SK-N-SH (cell line): ENCODE measurements around the gene DPYSL5. TPM values are rescaled to one million over a fixed set of nuclear protein-coding genes. Genes with fewer than 3 reads are reported as not detected.
A peak's percentile ranks its signal among the peaks of the same experiment; 100 is the strongest.

Source experiments
- CTCF ChIA-PET: fragments of 300-600, 350-600 bp; formaldehyde crosslinking; extraction: SDS; loops from one replicate; lab custom pipeline; 2021; lab: Yijun Ruan, JAX
- POLR2A ChIA-PET: fragments of 350-600 bp; sonication (Branson Sonifier 250); formaldehyde crosslinking; extraction: SDS; loops from one replicate; lab custom pipeline; 2020; ENCODE audit warnings: antibody characterized with exemption, inconsistent platforms; lab: Yijun Ruan, JAX
- DNase-seq: peaks from one replicate; pipeline ENCODE4 v3.0.0; 2012
- H2AFZ ChIP-seq: fragments of 200-600 bp; sonication (generic); 2 replicates; pipeline ENCODE4 v1.8.1; 2016; ENCODE audit warnings: antibody characterized with exemption, mild to moderate bottlenecking, low read depth
- H3F3A ChIP-seq: fragments of 200-600 bp; sonication (generic); replicated peaks from 2 replicates; pipeline ENCODE3; 2016; ENCODE audit warnings: antibody characterized with exemption, mild to moderate bottlenecking; ENCODE audit not compliant: insufficient read depth
- H3K27ac ChIP-seq, 2 experiments: fragments of 200-500 bp in 1 of 2; fragments of 200-600 bp in 1 of 2; sonication (Bioruptor generic) in 1 of 2; sonication (generic), shearing (Covaris generic) in 1 of 2; 2 replicates each; pipeline versions ENCODE4 v1.5.1 to v1.6.1; 2014 to 2016; ENCODE audit warnings: low read depth in 2 of 2, inconsistent platforms in 1 of 2, low read length in 1 of 2, mild to moderate bottlenecking in 1 of 2, mixed read lengths in 1 of 2
- H3K27me3 ChIP-seq: fragments of 200-600 bp; sonication (generic), shearing (Covaris generic); 2 replicates; pipeline ENCODE4 v1.6.1; 2016; ENCODE audit warnings: mixed run types; ENCODE audit not compliant: insufficient read depth
- H3K36me3 ChIP-seq, 2 experiments: fragments of 200-500 bp in 1 of 2; fragments of 200-600 bp in 1 of 2; sonication (Bioruptor generic) in 1 of 2; sonication (generic) in 1 of 2; replicated peaks in 1 of 2; 2 replicates each; pipeline versions ENCODE3 to v1.5.1; 2014 to 2016; ENCODE audit warnings: low read length in 1 of 2, mild to moderate bottlenecking in 1 of 2; ENCODE audit not compliant: insufficient read depth in 2 of 2, control insufficient read depth in 1 of 2
- H3K4me1 ChIP-seq, 2 experiments: fragments of 200-500 bp in 1 of 2; fragments of 200-600 bp in 1 of 2; sonication (Bioruptor generic) in 1 of 2; sonication (generic), shearing (Covaris generic) in 1 of 2; 2 replicates each; pipeline versions ENCODE4 v1.5.1 to v1.6.1; 2014 to 2016; ENCODE audit warnings: low read depth in 1 of 2, low read length in 1 of 2, mixed run types in 1 of 2; ENCODE audit not compliant: insufficient read depth in 2 of 2, control insufficient read depth in 1 of 2
- H3K4me2 ChIP-seq: fragments of 200-600 bp; sonication (generic), shearing (Covaris generic); 2 replicates; pipeline ENCODE4 v1.6.1; 2017; ENCODE audit warnings: mixed run types
- H3K4me3 ChIP-seq, 2 experiments: fragments of 200-500 bp in 1 of 2; fragments of 200-600 bp in 1 of 2; sonication (Bioruptor generic) in 1 of 2; sonication (generic), shearing (Covaris generic) in 1 of 2; 2 replicates each; pipeline versions ENCODE4 v1.5.1 to v1.8.1; 2014 to 2016; ENCODE audit warnings: low read depth in 2 of 2, inconsistent platforms in 1 of 2, low read length in 1 of 2, mild to moderate bottlenecking in 1 of 2, mixed read lengths in 1 of 2, moderate library complexity in 1 of 2
- H3K79me2 ChIP-seq: fragments of 200-600 bp; sonication (generic); 2 replicates; pipeline ENCODE4 v1.8.1; 2017; ENCODE audit warnings: mild to moderate bottlenecking; ENCODE audit not compliant: insufficient read depth
- H3K9ac ChIP-seq: fragments of 200-600 bp; sonication (generic); 2 replicates; pipeline ENCODE4 v1.6.1; 2017; ENCODE audit warnings: mixed run types
- H3K9me2 ChIP-seq: fragments of 200-600 bp; sonication (generic); 2 replicates; pipeline ENCODE4 v1.6.1; 2017; ENCODE audit warnings: mixed run types
- H3K9me3 ChIP-seq: fragments of 200-600 bp; sonication (generic); 2 replicates; pipeline ENCODE4 v1.6.1; 2017; ENCODE audit warnings: mixed run types, mild to moderate bottlenecking, moderate library complexity
- H4K20me1 ChIP-seq: fragments of 200-600 bp; sonication (generic); 2 replicates; pipeline ENCODE4 v1.6.1; 2017; ENCODE audit warnings: mild to moderate bottlenecking, mixed run types; ENCODE audit not compliant: insufficient read depth
- CHD2 ChIP-seq: fragments of 150-350 bp; IDR thresholded peaks from 2 replicates; pipeline ENCODE4 v1.6.1; 2018; ENCODE audit warnings: low read length; ENCODE audit not compliant: partially characterized antibody
- CTCF ChIP-seq: fragments of 200-600 bp; sonication (generic); IDR thresholded peaks from 2 replicates; pipeline ENCODE4 v1.6.1; 2017; ENCODE audit warnings: antibody characterized with exemption, mild to moderate bottlenecking, moderate library complexity
- EP300 ChIP-seq, 2 experiments: IDR thresholded peaks; 2 replicates each; pipeline versions ENCODE4 v1.4.0 to v1.6.1; 2012; ENCODE audit warnings: borderline replicate concordance in 1 of 2, low read depth in 1 of 2, low read length in 1 of 2
- FOXM1 ChIP-seq: IDR thresholded peaks from 2 replicates; pipeline ENCODE4 v1.4.0; 2012; ENCODE audit warnings: low read depth, mild to moderate bottlenecking
- GABPA ChIP-seq: IDR thresholded peaks from 2 replicates; pipeline ENCODE4 v1.4.0; 2012; ENCODE audit warnings: low read depth, mild to moderate bottlenecking
- IRF3 ChIP-seq: fragments of 150-350 bp; IDR thresholded peaks from 2 replicates; pipeline ENCODE4 v1.6.1; 2016; ENCODE audit warnings: mild to moderate bottlenecking, low read depth, low read length
- NFIC ChIP-seq: IDR thresholded peaks from 2 replicates; pipeline ENCODE4 v1.4.0; 2012; ENCODE audit warnings: borderline replicate concordance
- NRF1 ChIP-seq: IDR thresholded peaks from 2 replicates; pipeline ENCODE4 v1.6.1; 2012; ENCODE audit warnings: low read depth, mild to moderate bottlenecking, low read length
- PBX3 ChIP-seq: IDR thresholded peaks from 2 replicates; pipeline ENCODE4; 2012
- RCOR1 ChIP-seq: fragments of 150-350 bp; IDR thresholded peaks from 2 replicates; pipeline ENCODE4 v1.6.1; 2017; ENCODE audit warnings: antibody characterized with exemption, low read length
- REST ChIP-seq: IDR thresholded peaks from 2 replicates; pipeline ENCODE4 v1.6.1; 2012; ENCODE audit warnings: mild to moderate bottlenecking, low read depth, low read length, moderate library complexity
- RXRA ChIP-seq: IDR thresholded peaks from 2 replicates; pipeline ENCODE4 v1.4.0; 2012; ENCODE audit warnings: low read depth, mild to moderate bottlenecking, borderline replicate concordance
- SMC3 ChIP-seq: IDR thresholded peaks from 2 replicates; pipeline ENCODE4 v1.6.1; 2012; ENCODE audit warnings: low read depth, low read length, improper control_type of control experiment
- TAF1 ChIP-seq: IDR thresholded peaks from 2 replicates; pipeline ENCODE4 v1.6.1; 2012; ENCODE audit warnings: low read depth, mild to moderate bottlenecking, low read length, moderate library complexity, borderline replicate concordance
- TCF12 ChIP-seq: IDR thresholded peaks from 2 replicates; pipeline ENCODE4 v1.4.0; 2012
- USF2 ChIP-seq: fragments of 150-350 bp; IDR thresholded peaks from 2 replicates; pipeline ENCODE4 v1.6.1; 2017; ENCODE audit warnings: antibody characterized with exemption, low read length, low read depth, borderline replicate concordance
- WGBS: methylation state at CpG from one replicate; pipeline ENCODE4 v1.1.6; 2017; ENCODE audit warnings: low lambda C conversion rate; 5-methylcytosine and 5-hydroxymethylcytosine counted together
- polyA plus RNA-seq, 3 experiments: library from polyadenylated mRNA; depleted of rRNA; stranded (reverse); fragments of >200 nt; gene quantifications; 2 replicates each; pipeline ENCODE4 v1.2.3, GENCODE V29; 2012

DPYSL5 gene
- polyA plus RNA-seq, 1 of the 3 experiments (the other 2 are of a cell fraction): 0.79 TPM

- TF ChIP-seq NFIC (no peak), NRF1 (no peak), GABPA (no peak), TCF12 (no peak), RXRA (no peak), CHD2 (no peak), TAF1 (no peak), RCOR1 (no peak), USF2 (no peak), IRF3 (no peak)
- ChIA-PET POLR2A (interaction anchor here (2.4 to 2.8 kb wide), 3 partner anchors 9 to 65 kb away, joined by 19 to 43 read pairs (median 20); partner anchors contain the start of gene DPYSL5), CTCF (interaction anchor here (1.0 to 25.9 kb wide), 4 partner anchors 9 to 65 kb away, joined by 3 to 779 read pairs (median 63); partner anchors contain the start of gene DPYSL5)
- no peaks in the 10 kb centered on the region for H3K79me2 ChIP-seq
- H3K4me2 ChIP-seq: no peak overlapping the region
- H3K9ac ChIP-seq: no peak overlapping the region
- no peaks in the 10 kb centered on the region for H3K9me3 ChIP-seq
- 61% methylated on average over 2 of the region's 2 CpGs for WGBS
- no peak overlapping the region for H3K4me3 ChIP-seq
- H3F3A ChIP-seq: no peaks in the 10 kb centered on the region
- H3K9me2 ChIP-seq: no peaks in the 10 kb centered on the region
- peaks cover 32% of the 10 kb centered on the region; the same call in 1 of the 2 replicates for H3K27me3 ChIP-seq
- DNase-seq: no peak
- no peak overlapping the region for H2AFZ ChIP-seq
- H3K27ac ChIP-seq: peak overlapping the region in 1 of 2 experiments; percentile 98; a peak in 2 of 4 replicates
- peaks cover 3 to 49% of the 10 kb centered on the region in 2 experiments; a peak in 3 of 4 replicates for H3K4me1 ChIP-seq
- H3K36me3 ChIP-seq: peaks cover 0 to 3% of the 10 kb centered on the region in 2 experiments
- no peaks in the 10 kb centered on the region for H4K20me1 ChIP-seq
These were observed 65.7 kb downstream of the DPYSL5 start for GRCh38 chr2:26913606-26913998.

GRCh38 chr2:26913999-26914658 lies 66.2 kb downstream of the DPYSL5 start:
- no peak for DNase-seq
- Histone ChIP-seq H3K9me2 (no peaks in the 10 kb centered on the region), H3K4me2 (no peak overlapping the region), H3K36me3 (peaks cover 0 to 3% of the 10 kb centered on the region in 2 experiments), H3K79me2 (no peaks in the 10 kb centered on the region), H3K4me3 (no peak overlapping the region), H2AFZ (no peak overlapping the region), H3K9ac (no peak overlapping the region), H3K9me3 (no peaks in the 10 kb centered on the region), H3K27ac (peak overlapping the region in 1 of 2 experiments; percentile 98; a peak in 2 of 4 replicates), H3F3A (no peaks in the 10 kb centered on the region), H3K27me3 (peaks cover 32% of the 10 kb centered on the region; the same call in 1 of the 2 replicates), H4K20me1 (no peaks in the 10 kb centered on the region), H3K4me1 (peaks cover 3 to 52% of the 10 kb centered on the region in 2 experiments; a peak in 3 of 4 replicates)
- ChIA-PET CTCF (interaction anchor here (1.0 to 25.9 kb wide), 5 partner anchors 8 to 66 kb away, joined by 3 to 779 read pairs (median 37); partner anchors contain the start of gene DPYSL5), POLR2A (interaction anchor here (2.5 to 2.8 kb wide), 2 partner anchors 8 to 65 kb away, joined by 20 to 43 read pairs; partner anchors contain the start of gene DPYSL5)
- 83% methylated on average over 10 of the region's 10 CpGs for WGBS
- TF ChIP-seq GABPA: no peak
- no peak for TF ChIP-seq REST
- TF ChIP-seq USF2: no peak
- TF ChIP-seq EP300 (IDR thresholded peaks at IDR 0.05; ENCODE audit: borderline replicate concordance in 1 of 2, low read depth in 1 of 2, low read length in 1 of 2): no peak
- TF ChIP-seq PBX3: no peak
- TF ChIP-seq FOXM1: no peak
- no peak for TF ChIP-seq SMC3
- TF ChIP-seq CTCF: no peak
